Fibroblast of lung (primary cell): ENCODE data around the gene ZC3H13. TPM values are rescaled to one million over a fixed set of nuclear protein-coding genes. Genes with fewer than 3 reads are reported as not detected.

Experiments used
- DNase-seq, 2 donors: peaks; one replicate each; pipeline versions ENCODE4 v3.0.0 to v3.0.0-alpha.2; 2010; ENCODE audit warnings: low read depth in 2 of 2
- H2AFZ ChIP-seq: 2 replicates; pipeline ENCODE4 v1.5.1; 2012; ENCODE audit warnings: low read length, control low read depth, inconsistent platforms
- H3K27ac ChIP-seq: 2 replicates; pipeline ENCODE4 v1.5.1; 2011; ENCODE audit warnings: low read length, control low read depth; ENCODE audit not compliant: insufficient read depth
- H3K27me3 ChIP-seq: 2 replicates; pipeline ENCODE4 v1.5.1; 2011; ENCODE audit warnings: mild to moderate bottlenecking, low read length; ENCODE audit not compliant: control insufficient read depth, insufficient read depth
- H3K36me3 ChIP-seq: 2 replicates; pipeline ENCODE4 v1.5.1; 2011; ENCODE audit warnings: low read length; ENCODE audit not compliant: control insufficient read depth, insufficient read depth
- H3K4me1 ChIP-seq: 2 replicates; pipeline ENCODE4 v1.5.1; 2011; ENCODE audit warnings: low read length; ENCODE audit not compliant: control insufficient read depth, insufficient read depth; ENCODE audit errors: extremely low read depth
- H3K4me2 ChIP-seq: 2 replicates; pipeline ENCODE4 v1.5.1; 2011; ENCODE audit warnings: low read length, control low read depth; ENCODE audit not compliant: insufficient read depth; ENCODE audit errors: extremely low read depth
- H3K4me3 ChIP-seq, 4 experiments: fragments of 200-600 bp in 1 of 4; sonication (generic) in 1 of 4; replicated peaks in 1 of 4; 2 replicates each; pipeline ENCODE4 v1.5.1; 2011 to 2016; ENCODE audit warnings: low read length in 4 of 4, low read depth in 3 of 4, mild to moderate bottlenecking in 3 of 4, control low read depth in 2 of 4, inconsistent platforms in 1 of 4, mixed read lengths in 1 of 4; ENCODE audit not compliant: insufficient read depth in 1 of 4; ENCODE audit errors: control extremely low read depth in 1 of 4
- H3K79me2 ChIP-seq: 2 replicates; pipeline ENCODE4 v1.5.1; 2012; ENCODE audit warnings: mild to moderate bottlenecking, low read length, inconsistent platforms; ENCODE audit not compliant: control insufficient read depth, insufficient read depth
- H3K9ac ChIP-seq: 2 replicates; pipeline ENCODE4 v1.5.1; 2011; ENCODE audit warnings: mild to moderate bottlenecking, low read length, control low read depth; ENCODE audit not compliant: insufficient read depth
- H3K9me3 ChIP-seq: 2 replicates; pipeline ENCODE4 v1.5.1; 2012; ENCODE audit warnings: low read depth, low read length; ENCODE audit not compliant: control insufficient read depth, insufficient read depth
- H4K20me1 ChIP-seq: 2 replicates; pipeline ENCODE4 v1.5.1; 2011; ENCODE audit warnings: low read length; ENCODE audit not compliant: control insufficient read depth, insufficient read depth; ENCODE audit errors: extremely low read depth
- EZH2 ChIP-seq: IDR thresholded peaks from 2 replicates; pipeline ENCODE4 v1.5.1; 2012; ENCODE audit warnings: low read length, control low read depth, mild to moderate bottlenecking; ENCODE audit errors: missing control alignments
- polyA plus RNA-seq, 2 donors: library from polyadenylated mRNA; depleted of rRNA in 1 of 2; stranded (reverse) in 1 of 2; unstranded in 1 of 2; fragments of >200 nt; gene quantifications; 2 replicates each; pipeline ENCODE4 v1.2.1, GENCODE V29; 2011 to 2012; ENCODE audit warnings: missing spikeins in 1 of 2
- total RNA-seq: library from RNA; depleted of rRNA; stranded (reverse); fragments of >200 nt; gene quantifications from 2 replicates; pipeline ENCODE4 v1.2.1, GENCODE V29; 2014
- TF ChIP-seq, protein P1 (sequence below), 2 donors: IDR thresholded peaks in 1 of 2; conservative IDR thresholded peaks in 1 of 2; 1 replicate in 1 of 2; 2 replicates in 1 of 2; pipeline ENCODE4 v1.5.1; 2011 to 2012; ENCODE audit warnings: low read length in 2 of 2, control low read depth in 1 of 2, inconsistent platforms in 1 of 2, low read depth in 1 of 2, mild to moderate bottlenecking in 1 of 2

ZC3H13 gene
- total and polyA plus RNA-seq, 2 donors (not counting 1 experiment from before 2014, with no cell fraction given) = 4.5 to 21.8 TPM

DNA sequence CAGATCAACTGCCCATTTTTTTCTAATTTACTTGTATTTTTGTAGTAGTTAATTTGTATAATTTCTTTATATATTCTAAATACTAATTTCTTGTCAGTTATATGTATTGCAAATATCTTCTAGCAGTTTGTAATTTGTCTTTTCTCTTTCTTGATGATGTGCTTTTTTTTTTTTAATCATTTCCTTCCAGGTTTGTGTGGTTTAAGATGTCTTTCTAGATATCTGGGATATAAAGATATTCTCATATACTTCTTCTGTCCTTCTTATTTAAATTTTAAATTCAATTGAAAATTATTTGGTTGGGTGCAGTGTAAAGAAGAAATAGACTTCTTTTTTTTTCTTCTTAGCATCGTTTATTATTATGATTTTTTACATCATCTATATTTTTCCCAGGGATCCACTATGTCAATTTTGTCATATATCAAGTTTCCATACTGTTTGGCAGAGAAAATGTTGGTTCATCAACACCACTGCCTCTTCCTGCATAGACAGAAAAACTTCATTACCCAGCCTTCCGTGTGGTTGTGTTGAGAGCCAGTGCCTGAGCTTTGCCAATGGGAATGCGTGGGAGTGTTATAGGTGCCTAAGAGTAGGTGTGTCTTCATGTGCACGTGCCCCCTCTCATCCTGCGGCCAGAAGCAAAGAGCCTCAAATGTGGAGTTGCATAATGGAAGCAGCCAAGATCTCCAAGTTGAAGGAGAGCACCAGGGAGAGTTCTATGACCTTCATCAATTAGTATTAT, 36.4 kb upstream of the ZC3H13 start:
- Histone ChIP-seq H3K4me3 (no peak overlapping the region), H3K27me3 (no peaks in the 10 kb centered on the region), H2AFZ (no peak overlapping the region), H3K9me3 (no peaks in the 10 kb centered on the region), H3K27ac (no peak overlapping the region), H3K36me3 (no peaks in the 10 kb centered on the region), H3K79me2 (no peaks in the 10 kb centered on the region), H3K4me1 (no peaks in the 10 kb centered on the region), H4K20me1 (no peaks in the 10 kb centered on the region), H3K4me2 (no peak overlapping the region), H3K9ac (no peak overlapping the region)
- DNase-seq = no peak
- TF ChIP-seq EZH2 = no peak
- TF ChIP-seq, protein P1, sequence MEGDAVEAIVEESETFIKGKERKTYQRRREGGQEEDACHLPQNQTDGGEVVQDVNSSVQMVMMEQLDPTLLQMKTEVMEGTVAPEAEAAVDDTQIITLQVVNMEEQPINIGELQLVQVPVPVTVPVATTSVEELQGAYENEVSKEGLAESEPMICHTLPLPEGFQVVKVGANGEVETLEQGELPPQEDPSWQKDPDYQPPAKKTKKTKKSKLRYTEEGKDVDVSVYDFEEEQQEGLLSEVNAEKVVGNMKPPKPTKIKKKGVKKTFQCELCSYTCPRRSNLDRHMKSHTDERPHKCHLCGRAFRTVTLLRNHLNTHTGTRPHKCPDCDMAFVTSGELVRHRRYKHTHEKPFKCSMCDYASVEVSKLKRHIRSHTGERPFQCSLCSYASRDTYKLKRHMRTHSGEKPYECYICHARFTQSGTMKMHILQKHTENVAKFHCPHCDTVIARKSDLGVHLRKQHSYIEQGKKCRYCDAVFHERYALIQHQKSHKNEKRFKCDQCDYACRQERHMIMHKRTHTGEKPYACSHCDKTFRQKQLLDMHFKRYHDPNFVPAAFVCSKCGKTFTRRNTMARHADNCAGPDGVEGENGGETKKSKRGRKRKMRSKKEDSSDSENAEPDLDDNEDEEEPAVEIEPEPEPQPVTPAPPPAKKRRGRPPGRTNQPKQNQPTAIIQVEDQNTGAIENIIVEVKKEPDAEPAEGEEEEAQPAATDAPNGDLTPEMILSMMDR (conservative IDR thresholded peaks at IDR 0.05 in 1 of 2, IDR thresholded peaks at IDR 0.05 in 1 of 2; ENCODE audit: low read depth in 1 of 2, low read length in 2 of 2) = no peak

DNA sequence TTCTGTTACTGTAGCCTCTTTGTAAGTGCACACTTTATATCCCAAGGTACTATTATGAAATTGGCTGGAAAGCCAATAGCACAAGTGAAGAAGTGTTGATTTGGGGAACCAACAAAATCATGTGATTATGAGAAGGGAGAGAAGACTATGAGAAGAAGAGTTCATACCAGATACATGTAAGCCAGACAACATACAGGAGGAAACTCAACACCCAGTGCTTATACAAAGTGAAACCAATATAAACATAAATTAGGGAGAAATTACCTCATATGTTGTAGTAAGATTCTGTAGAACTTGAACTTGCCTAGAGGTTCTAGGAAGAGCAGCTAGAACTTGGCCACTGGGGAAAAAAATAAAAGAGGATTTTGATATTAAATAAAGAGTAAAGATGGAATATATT, 34.9 kb upstream of the ZC3H13 start:
- H3K27ac ChIP-seq = no peak overlapping the region
- H3K27me3 ChIP-seq = no peaks in the 10 kb centered on the region
- H3K79me2 ChIP-seq = no peaks in the 10 kb centered on the region
- no peaks in the 10 kb centered on the region for H4K20me1 ChIP-seq
- no peaks in the 10 kb centered on the region for H3K9me3 ChIP-seq
- no peak overlapping the region for H3K9ac ChIP-seq
- H3K4me1 ChIP-seq = no peaks in the 10 kb centered on the region
- no peaks in the 10 kb centered on the region for H3K36me3 ChIP-seq
- H3K4me2 ChIP-seq = no peak overlapping the region
- no peak overlapping the region for H2AFZ ChIP-seq
- no peak overlapping the region for H3K4me3 ChIP-seq
- TF ChIP-seq EZH2 = no peak
- TF ChIP-seq, protein P1 (conservative IDR thresholded peaks at IDR 0.05 in 1 of 2, IDR thresholded peaks at IDR 0.05 in 1 of 2; ENCODE audit: low read depth in 1 of 2, low read length in 2 of 2) = no peak
- DNase-seq = no peak

DNA sequence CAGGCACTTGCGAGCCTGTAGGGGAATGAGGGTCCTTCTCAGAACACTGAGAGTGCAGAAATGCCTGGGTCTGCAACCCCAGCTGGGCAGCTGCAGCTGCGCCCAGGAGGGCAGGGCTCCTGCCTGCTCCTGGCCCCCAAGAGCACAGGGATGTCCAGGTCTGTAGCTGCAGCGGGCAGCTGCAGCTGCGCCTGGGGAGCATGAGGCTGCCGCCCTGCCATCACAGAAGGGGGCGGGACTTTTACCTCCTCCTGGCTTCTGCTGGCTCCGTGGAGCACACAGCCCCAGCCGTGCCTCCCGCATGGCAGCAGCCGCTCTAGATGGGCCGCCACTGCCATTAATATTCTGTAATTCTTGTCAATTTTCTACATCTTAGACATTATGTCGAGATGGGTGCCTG, 34.4 kb upstream of the ZC3H13 start:
- no peak for DNase-seq
- Histone ChIP-seq H3K36me3 (no peaks in the 10 kb centered on the region), H3K4me3 (no peak overlapping the region), H4K20me1 (no peaks in the 10 kb centered on the region), H3K27ac (no peak overlapping the region), H3K4me2 (no peak overlapping the region), H3K9me3 (no peaks in the 10 kb centered on the region), H2AFZ (no peak overlapping the region), H3K9ac (no peak overlapping the region), H3K4me1 (no peaks in the 10 kb centered on the region), H3K79me2 (no peaks in the 10 kb centered on the region), H3K27me3 (no peaks in the 10 kb centered on the region)
- TF ChIP-seq, protein P1 (conservative IDR thresholded peaks at IDR 0.05 in 1 of 2, IDR thresholded peaks at IDR 0.05 in 1 of 2; ENCODE audit: low read depth in 1 of 2, low read length in 2 of 2) = no peak
- TF ChIP-seq EZH2 = no peak
